A549 (cell line): ENCODE measurements around the gene MLLT1. TPM values are rescaled to one million over a fixed set of nuclear protein-coding genes. Genes with fewer than 3 reads are reported as not detected.

Source experiments
- ATAC-seq, 2 experiments: fragments of 200-7000 bp in 1 of 2; fragments of >200 bp in 1 of 2; cut with Nextera tagmentation in 1 of 2; cut with Tn5 transposase in 1 of 2; 3 replicates each; pipeline versions ENCODE4 v1.8.0 to v1.9.1; 2018 to 2020; ENCODE audit warnings: mild to moderate bottlenecking in 1 of 2, moderate library complexity in 1 of 2
- CTCF ChIA-PET: fragments of 300-600 bp; sonication (Branson Sonifier 250); formaldehyde crosslinking; extraction: SDS; loops from one replicate; lab custom pipeline; 2021; ENCODE audit warnings: antibody characterized with exemption, inconsistent platforms; lab: Yijun Ruan, JAX
- POLR2A ChIA-PET: fragments of 350-600 bp; formaldehyde crosslinking; extraction: SDS; loops from one replicate; lab custom pipeline; 2021; ENCODE audit warnings: antibody characterized with exemption, inconsistent platforms; lab: Yijun Ruan, JAX
- DNase-seq, 2 experiments: peaks; one replicate each; pipeline versions ENCODE4 v3.0.0 to v3.0.0-alpha.2; 2011 to 2016; ENCODE audit warnings: low read depth in 1 of 2, low spot score in 1 of 2
- FAIRE-seq: peaks from 2 replicates; lab custom pipeline; 2011; peaks lifted over from hg19 to GRCh38; lab: Jason Lieb, UNC
- H3K27ac ChIP-seq, 2 experiments: fragments of >200 bp; sonication (Bioruptor Twin); formaldehyde crosslinking; 3 replicates each; pipeline ENCODE4 v1.5.1; 2016 to 2017
- H3K4me1 ChIP-seq: fragments of >200 bp; sonication (Bioruptor Twin); formaldehyde crosslinking; 3 replicates; pipeline ENCODE4 v1.6.1; 2016
- H3K4me2 ChIP-seq: fragments of >200 bp; sonication (Bioruptor Twin); formaldehyde crosslinking; 3 replicates; pipeline ENCODE4 v1.6.1; 2016
- H3K4me3 ChIP-seq: fragments of >200 bp; sonication (Bioruptor Twin); formaldehyde crosslinking; 3 replicates; pipeline ENCODE4 v1.5.1; 2016
- H3K9me3 ChIP-seq: fragments of >200 bp; sonication (Bioruptor Twin); formaldehyde crosslinking; 3 replicates; pipeline ENCODE4 v1.6.1; 2016
- ATOH8 ChIP-seq: fragments of 250-450 bp; sonication (Bioruptor Pico); IDR thresholded peaks from 2 replicates; pipeline ENCODE4 v1.5.0; 2020; ENCODE audit warnings: low read depth, mild to moderate bottlenecking, moderate library complexity
- CBX2 ChIP-seq: fragments of 200-600 bp; sonication (generic); IDR thresholded peaks from 2 replicates; pipeline ENCODE4 v1.6.1; 2016; ENCODE audit warnings: low read depth, mild to moderate bottlenecking, borderline replicate concordance
- CHD2 ChIP-seq: fragments of 150-350 bp; IDR thresholded peaks from 2 replicates; pipeline ENCODE4 v1.6.1; 2014; ENCODE audit warnings: low read length; ENCODE audit not compliant: partially characterized antibody
- CTCF ChIP-seq: fragments of >200 bp; sonication (Bioruptor Twin); formaldehyde crosslinking; IDR thresholded peaks from 3 replicates; pipeline ENCODE4 v1.5.1; 2016
- ESRRA ChIP-seq: fragments of 150-350 bp; IDR thresholded peaks from 2 replicates; pipeline ENCODE4 v1.6.1; 2014; ENCODE audit warnings: mild to moderate bottlenecking, low read length, borderline replicate concordance
- FOXS1 ChIP-seq: fragments of 250-450 bp; sonication (Bioruptor Pico); IDR thresholded peaks from 2 replicates; pipeline ENCODE4 v1.5.0; 2020; ENCODE audit warnings: mild to moderate bottlenecking, moderate library complexity
- GATA3 ChIP-seq: IDR thresholded peaks from 2 replicates; pipeline ENCODE4 v1.6.1; 2012; ENCODE audit warnings: borderline replicate concordance
- HOXB13 ChIP-seq: fragments of 250-450 bp; sonication (Bioruptor Pico); IDR thresholded peaks from 2 replicates; pipeline ENCODE4 v1.5.0; 2020; ENCODE audit warnings: low read depth, mild to moderate bottlenecking, moderate library complexity
- HOXB5 ChIP-seq: fragments of 250-450 bp; sonication (Bioruptor Pico); IDR thresholded peaks from 2 replicates; pipeline ENCODE4 v1.5.0; 2020; ENCODE audit warnings: mild to moderate bottlenecking, moderate library complexity
- KDM1A ChIP-seq: fragments of 200-600 bp; sonication (generic); IDR thresholded peaks from 2 replicates; pipeline ENCODE4 v1.6.1; 2016; ENCODE audit warnings: low read depth, mild to moderate bottlenecking
- KDM5A ChIP-seq: fragments of 200-600 bp; sonication (generic); IDR thresholded peaks from 2 replicates; pipeline ENCODE4 v1.6.1; 2016; ENCODE audit warnings: antibody characterized with exemption, mild to moderate bottlenecking
- MAFK ChIP-seq: fragments of 450-650 bp; IDR thresholded peaks from 2 replicates; pipeline ENCODE4 v1.6.1; 2014; ENCODE audit not compliant: partially characterized antibody
- MAZ ChIP-seq: fragments of 150-350 bp; IDR thresholded peaks from 2 replicates; pipeline ENCODE4 v1.6.1; 2014; ENCODE audit warnings: antibody characterized with exemption, low read depth, low read length, borderline replicate concordance
- NFE2L2 ChIP-seq: fragments of 150-350 bp; conservative IDR thresholded peaks from 2 replicates; pipeline ENCODE4 v1.6.1; 2014; ENCODE audit warnings: low read length
- PBX3 ChIP-seq: IDR thresholded peaks from 2 replicates; pipeline ENCODE4 v1.6.1; 2012
- PHF8 ChIP-seq: fragments of 200-600 bp; sonication (generic); IDR thresholded peaks from 2 replicates; pipeline ENCODE4 v1.6.1; 2016; ENCODE audit warnings: low read depth, mild to moderate bottlenecking, antibody characterized with exemption, moderate library complexity, borderline replicate concordance
- POLR2A ChIP-seq: IDR thresholded peaks from 2 replicates; pipeline ENCODE4 v1.6.1; 2012; ENCODE audit warnings: mild to moderate bottlenecking, low read length
- POLR2AphosphoS2 ChIP-seq: conservative IDR thresholded peaks from 2 replicates; pipeline ENCODE4 v1.6.1; 2012; ENCODE audit warnings: low read length, improper control_type of control experiment, inconsistent platforms
- RARB ChIP-seq: fragments of 250-450 bp; sonication (Bioruptor Pico); IDR thresholded peaks from 2 replicates; pipeline ENCODE4 v1.8.0; 2021; ENCODE audit warnings: mild to moderate bottlenecking, moderate library complexity
- RCOR1 ChIP-seq: fragments of 150-350 bp; IDR thresholded peaks from 2 replicates; pipeline ENCODE4 v1.6.1; 2014; ENCODE audit warnings: antibody characterized with exemption, low read length, low read depth
- RFX5 ChIP-seq: fragments of 450-650 bp; IDR thresholded peaks from 2 replicates; pipeline ENCODE4 v1.7.1; 2014; ENCODE audit warnings: antibody characterized with exemption, mild to moderate bottlenecking, moderate library complexity
- SMC3 ChIP-seq: fragments of >200 bp; sonication (Bioruptor Twin); formaldehyde crosslinking; IDR thresholded peaks from 3 replicates; pipeline ENCODE4 v1.6.1; 2018; ENCODE audit warnings: inconsistent platforms
- TFCP2L1 ChIP-seq: fragments of 250-450 bp; sonication (Bioruptor Pico); IDR thresholded peaks from 2 replicates; pipeline ENCODE4 v1.5.0; 2021; ENCODE audit warnings: mild to moderate bottlenecking
- USF2 ChIP-seq: fragments of 450-650 bp; IDR thresholded peaks from 2 replicates; pipeline ENCODE4 v1.6.1; 2014; ENCODE audit warnings: antibody characterized with exemption
- ZC3H11A ChIP-seq: fragments of 450-650 bp; IDR thresholded peaks from 2 replicates; pipeline ENCODE4 v1.6.1; 2014; ENCODE audit warnings: antibody characterized with exemption, mild to moderate bottlenecking
- ZFP36 ChIP-seq: fragments of 450-650 bp; IDR thresholded peaks from 2 replicates; pipeline ENCODE4 v1.6.1; 2014; ENCODE audit warnings: borderline replicate concordance; ENCODE audit not compliant: partially characterized antibody
- ZNF302 ChIP-seq: fragments of 250-450 bp; sonication (Bioruptor Pico); IDR thresholded peaks from 2 replicates; pipeline ENCODE4 v1.9.0; 2021; ENCODE audit warnings: inconsistent platforms, mild to moderate bottlenecking, moderate library complexity
- ZSCAN20 ChIP-seq: fragments of 250-450 bp; sonication (Bioruptor Pico); IDR thresholded peaks from 2 replicates; pipeline ENCODE4 v1.8.0; 2022; ENCODE audit warnings: mild to moderate bottlenecking, moderate library complexity
- WGBS: methylation state at CpG from one replicate; pipeline ENCODE4 v1.1.6; 2017; ENCODE audit errors: missing lambda C conversion rate; 5-methylcytosine and 5-hydroxymethylcytosine counted together
- polyA plus RNA-seq, 4 experiments: library from polyadenylated mRNA; depleted of rRNA in 3 of 4; stranded (reverse); fragments of >200 nt; fragmentation: RNase III in 1 of 4; extraction: RNeasy Plus Mini Kit Qiagen cat#74134 plus additional on column Dnase treatment in 1 of 4; gene quantifications; 2 replicates in 3 of 4; 3 replicates in 1 of 4; pipeline ENCODE4 v1.2.3, GENCODE V29; 2011 to 2017

MLLT1 gene
- polyA plus RNA-seq, 2 of the 4 experiments (the other 2 are of a cell fraction): 7.4 to 17.5 TPM

- POLR2A ChIA-PET: no interaction called here
- Histone ChIP-seq H3K4me1 (no peaks in the 10 kb centered on the region), H3K9me3 (no peaks in the 10 kb centered on the region), H3K4me3 (no peak overlapping the region), H3K27ac (no peak overlapping the region), H3K4me2 (no peak overlapping the region)
- DNase-seq (no peak), ATAC-seq (no peak), FAIRE-seq (no peak)
- TF ChIP-seq MAFK (no peak), RFX5 (no peak), PBX3 (no peak), ZNF302 (CRISPR knock-in tag) (no peak), MAZ (no peak), GATA3 (no peak), HOXB13 (CRISPR knock-in tag) (no peak), POLR2AphosphoS2 (no peak), CBX2 (no peak), ZC3H11A (no peak), USF2 (no peak), PHF8 (no peak), KDM1A (no peak), CTCF (no peak), HOXB5 (CRISPR knock-in tag) (no peak), ZSCAN20 (CRISPR knock-in tag) (no peak), POLR2A (no peak), ESRRA (no peak), RARB (CRISPR knock-in tag) (no peak), NFE2L2 (no peak)
- WGBS: 89% methylated on average over 31 of the region's 33 CpGs
- CTCF ChIA-PET: interaction anchor here (1.9 kb wide), 1 partner anchor 9 kb away, joined by 7 read pairs; no protein-coding TSS in a partner anchor
These were observed 52.4 kb downstream of the MLLT1 start for GRCh38 chr19:6227156-6227935.

- Histone ChIP-seq H3K9me3 (no peaks in the 10 kb centered on the region), H3K4me2 (no peak overlapping the region), H3K4me3 (no peak overlapping the region), H3K27ac (no peak overlapping the region), H3K4me1 (no peaks in the 10 kb centered on the region)
- TF ChIP-seq KDM1A (no peak), KDM5A (no peak), PHF8 (no peak), NFE2L2 (no peak), ATOH8 (no peak), FOXS1 (no peak), SMC3 (no peak), ESRRA (no peak), RCOR1 (no peak), TFCP2L1 (CRISPR knock-in tag) (no peak), ZFP36 (no peak), HOXB13 (CRISPR knock-in tag) (no peak), CHD2 (no peak), POLR2A (no peak), MAFK (no peak)
- no peak for DNase-seq
- no peak for ATAC-seq
- WGBS: 93% methylated on average over 18 of the region's 28 CpGs
- FAIRE-seq: no peak
- POLR2A ChIA-PET: no interaction called here
- CTCF ChIA-PET: interaction anchor here (1.9 kb wide), 1 partner anchor 8 kb away, joined by 7 read pairs; no protein-coding TSS in a partner anchor
These were observed 53.2 kb downstream of the MLLT1 start for GRCh38 chr19:6226444-6227155.
